Stimulated activated CD4-positive, alpha-beta T cell treated with anti-CD3 and anti-CD28 coated beads, Interleukin-1b, Interleukin-23, amount 100 ng/mL, for 4 hours (primary cell): Measurements from ENCODE around the gene FBXO3.

ENCODE experiments used
- DNase-seq, 2 donors: peaks; one replicate each; pipeline ENCODE4 v3.0.0-alpha.2; 2020; ENCODE audit warnings: low read depth in 2 of 2

Gene FBXO3

GRCh38 chr11:33701302-33702230, 72.8 kb downstream of the FBXO3 start:
- no peak for DNase-seq

DNA sequence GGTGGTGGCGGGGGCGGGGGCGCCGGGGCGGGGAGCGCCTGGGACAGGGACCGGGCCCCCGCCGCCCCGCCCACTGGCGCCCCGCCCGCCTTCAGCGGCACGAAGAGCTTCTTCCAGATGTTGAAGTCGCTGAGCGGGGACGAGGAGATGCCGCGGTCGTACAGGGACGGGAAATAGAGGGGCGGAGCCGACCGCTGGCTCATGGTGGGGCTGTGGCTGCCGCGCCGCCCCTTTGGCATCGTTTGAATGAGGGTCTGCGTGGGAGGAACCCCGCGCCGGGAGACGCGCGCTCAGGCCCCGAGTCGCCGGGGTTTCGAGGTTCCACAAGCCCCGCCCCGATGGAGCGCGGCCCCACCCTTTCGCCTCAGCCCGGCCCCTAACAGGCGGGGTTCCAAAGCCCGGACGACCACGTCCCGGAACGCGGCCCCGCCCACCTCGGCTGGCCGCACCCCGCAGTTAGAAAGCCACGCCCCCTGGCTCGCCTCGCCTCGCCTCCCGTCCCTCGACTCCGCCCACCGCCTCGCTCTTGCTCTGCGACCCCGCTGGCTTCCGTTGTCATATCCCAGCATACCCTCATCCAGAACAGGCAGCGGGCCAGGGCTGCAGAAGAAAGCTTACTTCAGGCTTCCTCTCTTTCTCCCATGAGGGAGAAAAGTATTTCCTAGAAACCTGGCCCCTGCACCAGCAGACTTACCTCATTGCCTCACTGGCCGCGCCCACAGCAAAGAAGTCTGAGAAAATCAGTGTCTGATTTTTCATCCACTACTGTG, 73.6 kb downstream of the FBXO3 start, which contains the start of gene C11orf91:
Gene C11orf91, minus strand, starts transcription at position 325 of the 770 bp plus-strand sequence. Its CDS starts 86 bp downstream, at position 239.
- peak; percentile 90 to 93 for DNase-seq

DNA sequence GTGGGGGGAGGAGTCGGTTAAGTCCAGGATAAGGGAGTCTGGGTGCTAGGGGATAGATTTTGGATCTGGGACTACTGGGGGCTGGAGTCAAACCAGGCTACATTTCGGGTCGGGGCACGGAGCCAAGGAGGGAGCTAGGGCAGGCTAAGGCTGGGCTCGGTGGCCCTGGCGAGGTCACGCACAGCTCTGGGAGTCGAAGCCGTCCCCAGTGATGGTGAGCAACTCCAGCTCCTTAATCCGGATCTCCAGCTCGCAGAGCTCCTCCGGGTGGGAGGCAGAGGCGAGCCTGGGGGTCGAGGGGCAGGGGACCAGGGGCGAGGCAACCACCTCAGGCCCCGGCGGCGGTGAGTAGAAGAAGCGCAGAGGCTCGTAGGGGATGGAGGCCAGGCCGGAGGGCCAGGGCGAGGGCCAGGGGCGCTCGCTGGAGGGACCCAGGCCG, 74.2 kb downstream of the FBXO3 start:
- DNase-seq: no peak

GRCh38 chr11:33699515-33700062, 74.7 kb downstream of the FBXO3 start:
- no peak for DNase-seq

- no peak for DNase-seq
Measured at GRCh38 chr11:33698921-33699320, 75.4 kb downstream of the FBXO3 start.

DNA sequence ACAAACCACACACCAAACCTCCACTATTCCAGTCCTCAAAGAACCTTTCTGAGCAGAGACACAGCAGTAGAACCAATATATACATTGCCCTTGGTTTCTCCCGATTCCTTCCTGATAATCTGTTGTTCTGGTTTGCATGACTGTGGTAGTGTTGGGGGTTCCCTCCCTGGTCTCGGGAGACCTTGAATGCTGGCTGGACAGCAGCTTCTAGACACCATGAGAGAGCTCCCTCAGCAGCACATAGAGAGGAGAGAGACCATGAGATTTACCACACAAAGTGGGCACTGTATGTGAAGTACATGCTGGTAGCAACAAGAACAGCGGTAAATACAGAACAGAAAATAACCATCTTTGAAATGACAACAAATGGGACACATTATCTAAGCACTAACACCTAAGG, 76.3 kb downstream of the FBXO3 start:
- DNase-seq: no peak

DNA sequence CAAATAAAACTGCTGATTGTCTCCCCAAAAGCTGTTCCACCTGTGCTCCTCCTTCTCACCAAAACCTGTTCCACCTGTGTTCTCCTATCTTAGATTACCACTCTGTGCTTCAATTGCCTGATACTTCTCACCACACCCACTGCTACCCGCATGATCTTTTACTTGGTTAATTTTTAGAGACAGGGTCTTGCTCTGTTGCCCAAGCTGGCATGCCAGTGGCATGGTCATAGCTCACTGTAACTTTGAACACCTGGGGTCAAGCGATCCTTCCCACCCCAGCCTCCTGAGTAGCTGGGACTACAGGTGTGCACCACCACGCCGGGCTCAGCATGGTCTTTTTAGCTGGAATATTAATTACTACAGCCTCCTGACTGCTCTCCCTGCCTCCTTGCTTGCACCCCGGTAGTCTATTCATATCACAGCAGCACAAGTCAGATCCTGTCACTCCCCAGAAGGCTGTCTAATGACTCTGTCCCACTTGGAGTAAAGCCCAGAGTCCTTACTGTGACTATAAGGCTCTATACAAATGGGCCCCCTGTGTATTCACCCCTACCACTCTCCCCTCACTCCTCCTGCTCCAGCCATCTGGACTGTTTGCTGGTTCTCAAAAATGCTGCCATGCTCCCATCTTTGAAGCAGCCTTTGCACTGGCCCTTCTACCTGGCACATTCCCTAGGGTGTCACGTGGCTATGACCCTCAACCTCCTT, 77.2 kb downstream of the FBXO3 start:
- no peak for DNase-seq

DNA sequence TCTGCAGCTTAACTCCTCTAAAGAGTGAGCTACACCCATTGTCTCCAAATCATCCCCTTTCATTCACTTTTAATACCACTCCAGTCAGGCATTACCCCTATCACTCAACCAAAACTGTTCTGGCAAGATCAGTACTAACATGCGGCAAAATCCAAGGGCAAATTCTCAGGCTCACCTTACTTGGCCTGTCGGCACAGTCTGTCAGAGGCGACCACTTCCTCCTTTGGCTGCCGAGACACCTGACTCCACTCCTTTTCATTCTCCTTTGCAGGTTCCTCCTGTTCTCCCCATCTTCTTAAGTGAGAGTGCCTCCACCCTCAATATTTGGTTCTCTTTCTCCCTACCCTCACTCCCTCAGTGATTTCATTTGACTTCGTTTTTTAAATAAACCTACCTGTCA, 77.9 kb downstream of the FBXO3 start:
- DNase-seq: no peak

- no peak for DNase-seq
Measured at GRCh38 chr11:33695051-33695566, 79.2 kb downstream of the FBXO3 start.

DNA sequence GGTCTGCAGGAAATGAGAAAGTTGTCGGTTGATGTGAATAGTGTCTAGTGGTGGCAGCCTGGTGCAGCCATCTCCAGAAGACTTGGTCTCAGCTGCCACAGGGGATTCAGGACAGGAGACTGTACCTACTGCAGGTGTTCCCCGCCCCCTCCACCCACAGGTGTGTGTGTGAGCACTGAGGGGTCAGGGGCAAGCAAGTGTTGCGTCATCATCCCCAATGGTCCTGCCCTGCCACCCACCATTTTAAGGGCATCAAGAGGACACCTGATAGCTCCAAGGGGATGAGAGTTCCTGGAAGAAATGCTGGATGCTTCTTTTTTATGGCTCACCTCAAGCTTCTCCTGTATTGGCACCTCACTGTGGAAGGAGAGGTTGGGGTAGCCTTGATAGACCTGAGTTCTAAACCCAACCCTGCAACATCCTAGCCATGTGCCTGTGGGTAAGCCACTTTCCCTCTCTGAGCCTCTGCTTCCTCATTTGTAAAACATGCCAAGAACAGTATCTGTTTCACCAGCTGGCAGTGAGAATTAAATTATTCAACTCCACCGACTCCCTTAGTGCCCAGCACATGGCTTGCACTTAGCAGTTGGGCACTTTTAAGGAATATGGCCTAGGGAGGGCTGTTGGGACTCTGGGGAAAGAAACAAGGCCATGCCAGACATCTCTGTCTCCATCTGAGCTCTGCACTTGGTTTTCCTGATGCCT, 79.8 kb downstream of the FBXO3 start:
- no peak for DNase-seq

- DNase-seq: no peak
Measured at GRCh38 chr11:33692541-33692940, 81.8 kb downstream of the FBXO3 start.

DNA sequence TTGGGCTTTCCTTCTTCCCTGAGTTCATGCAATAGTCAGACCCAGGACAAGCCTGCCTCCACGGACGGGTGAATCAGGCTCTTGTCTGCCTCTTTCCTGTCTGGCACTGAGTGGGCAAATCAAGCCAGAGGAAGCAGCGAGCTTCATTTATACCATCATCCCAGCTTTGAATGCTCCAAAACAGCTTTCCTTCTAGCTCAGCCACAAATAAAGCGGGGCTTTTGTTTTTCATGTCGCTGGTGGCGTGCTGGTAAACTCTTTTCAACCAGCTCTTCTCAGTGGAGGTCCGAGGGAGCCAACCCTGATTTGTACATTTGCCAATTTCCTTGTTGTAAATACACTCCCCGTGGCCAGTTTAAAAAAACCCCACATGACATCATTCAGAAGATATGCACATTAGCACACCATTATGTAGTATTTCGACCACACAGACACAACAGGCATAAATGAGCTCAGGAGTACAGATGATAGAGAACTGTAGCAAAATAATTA, 82.3 kb downstream of the FBXO3 start:
- DNase-seq: no peak

DNA sequence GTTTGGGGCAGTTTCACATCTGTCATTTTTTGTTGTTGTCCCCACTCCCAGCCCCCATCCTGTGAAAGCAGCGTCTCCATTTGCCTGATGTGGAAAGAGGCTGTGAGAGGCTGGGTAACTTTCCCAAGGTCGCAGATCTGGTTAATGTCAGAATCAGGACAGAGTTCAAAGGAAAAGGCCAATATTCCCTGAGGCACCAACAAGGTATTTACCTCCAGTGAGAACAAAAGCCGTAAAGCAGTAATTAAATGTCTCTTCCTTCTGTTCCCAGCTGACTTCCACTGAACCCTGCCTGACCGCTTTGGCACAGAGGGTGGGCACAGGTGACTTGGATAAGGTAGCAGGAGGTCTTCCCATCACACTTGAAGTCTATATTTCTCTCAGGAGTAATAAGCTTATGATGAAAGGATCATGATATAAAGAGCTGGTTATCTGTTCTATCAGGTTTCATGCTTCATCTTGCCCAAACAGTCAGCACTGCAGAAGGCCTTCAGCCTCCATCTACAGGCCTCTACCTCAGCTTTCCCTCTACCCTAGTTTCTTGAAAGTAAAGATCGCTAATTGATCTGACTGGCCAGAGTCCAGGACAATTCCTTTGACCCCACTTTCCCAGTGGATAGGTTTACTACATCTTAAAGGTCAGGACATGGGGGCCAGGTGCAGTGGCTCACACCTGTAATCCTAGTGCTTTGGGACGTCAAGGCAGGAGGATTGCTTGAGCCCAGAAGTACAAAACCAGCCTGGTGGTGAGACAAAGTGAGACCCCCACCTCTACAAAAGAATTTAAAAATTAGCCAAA, 83.1 kb downstream of the FBXO3 start:
- no peak for DNase-seq
